HCT116 (cell line): ENCODE data around the gene PRMT2. TPM values are rescaled to one million over a fixed set of nuclear protein-coding genes. Genes with fewer than 3 reads are reported as not detected.
"Not testable (repeated sequence)": the region's sequence is repeated elsewhere in the genome, so short reads cannot be mapped to it uniquely, and the experiment has no call there.

ENCODE experiments used
- ATAC-seq: fragments of 200-7000 bp; cut with Tn5 transposase; 2 replicates; pipeline ENCODE4 v1.9.1; 2020; ENCODE audit warnings: mild to moderate bottlenecking, moderate library complexity
- BruUV-seq: library from RNA; stranded (reverse); fragments of 400-500 nt; replicated peaks from 2 replicates; lab custom pipeline; 2021; lab: Mats Ljungman, UMichigan
- CTCF ChIA-PET: fragments of 300-600 bp; sonication (Branson Sonifier 250); formaldehyde crosslinking; loops from one replicate; lab custom pipeline; 2021; ENCODE audit warnings: antibody characterized with exemption; lab: Charles Lee
- POLR2A ChIA-PET: fragments of 300-600, 350-600 bp; sonication (Branson Sonifier 250); formaldehyde crosslinking; loops from one replicate; lab custom pipeline; 2021; ENCODE audit warnings: antibody characterized with exemption; lab: Charles Lee
- RAD21 ChIA-PET, 2 experiments: fragments of 300-600 bp; sonication (Branson Sonifier 250); formaldehyde crosslinking; loops; one replicate each; lab custom pipeline; 2023; ENCODE audit warnings: low total read pairs in 2 of 2; ENCODE audit not compliant: uncharacterized antibody in 2 of 2, unreplicated experiment in 2 of 2, low non-redundant PET in 1 of 2; lab: Charles Lee
- DNase-seq: peaks from one replicate; pipeline ENCODE4 v3.0.0-alpha.2; 2010; ENCODE audit warnings: low read depth, low spot score
- H2AFZ ChIP-seq: fragments of 200-600 bp; shearing (Covaris generic), sonication (generic); 2 replicates; pipeline ENCODE4 v1.6.1; 2017; ENCODE audit warnings: low read depth, mixed run types, mixed read lengths, antibody characterized with exemption, low read length; ENCODE audit not compliant: poor library complexity, severe bottlenecking
- H3K27ac ChIP-seq: 2 replicates; pipeline ENCODE4 v1.5.1; 2012; ENCODE audit warnings: low read depth, low read length
- H3K27me3 ChIP-seq: fragments of 200-600 bp; sonication (generic); 2 replicates; pipeline ENCODE4 v1.6.1; 2016; ENCODE audit warnings: mixed run types, low read length, mixed read lengths; ENCODE audit not compliant: insufficient read depth
- H3K36me3 ChIP-seq, 2 experiments: fragments of 200-500 bp in 1 of 2; fragments of 200-600 bp in 1 of 2; sonication (Bioruptor generic) in 1 of 2; sonication (generic) in 1 of 2; 2 replicates each; pipeline versions ENCODE4 v1.5.1 to v1.6.1; 2014 to 2016; ENCODE audit warnings: low read length in 2 of 2, inconsistent platforms in 1 of 2, mixed read lengths in 1 of 2, mixed run types in 1 of 2; ENCODE audit not compliant: insufficient read depth in 2 of 2, control insufficient read depth in 1 of 2
- H3K4me1 ChIP-seq, 2 experiments: fragments of 200-600 bp in 1 of 2; sonication (generic) in 1 of 2; 2 replicates each; pipeline versions ENCODE4 v1.5.1 to v1.6.1; 2012 to 2017; ENCODE audit warnings: low read length in 2 of 2, inconsistent platforms in 1 of 2, mild to moderate bottlenecking in 1 of 2, mixed read lengths in 1 of 2, mixed run types in 1 of 2, moderate library complexity in 1 of 2; ENCODE audit not compliant: insufficient read depth in 2 of 2, control insufficient read depth in 1 of 2
- H3K4me2 ChIP-seq: fragments of 200-600 bp; sonication (generic); 2 replicates; pipeline ENCODE4 v1.6.1; 2017; ENCODE audit warnings: mixed run types, low read length, mixed read lengths
- H3K4me3 ChIP-seq, 2 experiments: fragments of 200-600 bp in 1 of 2; sonication (generic) in 1 of 2; replicated peaks in 1 of 2; 2 replicates each; pipeline ENCODE4 v1.5.1; 2011 to 2016; ENCODE audit warnings: low read length in 2 of 2, control low read depth in 1 of 2, low read depth in 1 of 2, mild to moderate bottlenecking in 1 of 2, mixed read lengths in 1 of 2, mixed run types in 1 of 2
- H3K79me2 ChIP-seq: fragments of 200-600 bp; sonication (generic); 2 replicates; pipeline ENCODE4 v1.6.1; 2017; ENCODE audit warnings: mild to moderate bottlenecking, mixed run types, low read length, moderate library complexity, mixed read lengths; ENCODE audit not compliant: insufficient read depth
- H3K9ac ChIP-seq: fragments of 200-600 bp; sonication (generic); 2 replicates; pipeline ENCODE4 v1.6.1; 2016; ENCODE audit warnings: low read length, mixed read lengths
- H3K9me2 ChIP-seq: fragments of 200-600 bp; sonication (generic), shearing (Covaris generic); 2 replicates; pipeline ENCODE4 v1.6.1; 2017; ENCODE audit warnings: mixed run types, mild to moderate bottlenecking, moderate library complexity; ENCODE audit not compliant: insufficient read depth
- H3K9me3 ChIP-seq, 2 experiments: fragments of 200-500 bp in 1 of 2; fragments of 200-600 bp in 1 of 2; sonication (Bioruptor generic) in 1 of 2; sonication (generic) in 1 of 2; 2 replicates each; pipeline ENCODE4 v1.6.1; 2014 to 2017; ENCODE audit warnings: low read length in 2 of 2, mixed read lengths in 2 of 2, inconsistent platforms in 1 of 2, low read depth in 1 of 2, mild to moderate bottlenecking in 1 of 2, mixed run types in 1 of 2, moderate library complexity in 1 of 2; ENCODE audit not compliant: control insufficient read depth in 1 of 2, insufficient read depth in 1 of 2
- H4K20me1 ChIP-seq: fragments of 200-600 bp; sonication (generic), shearing (Covaris generic); 2 replicates; pipeline ENCODE4 v1.6.1; 2017; ENCODE audit warnings: mixed run types, mild to moderate bottlenecking, moderate library complexity; ENCODE audit not compliant: insufficient read depth
- ATF3 ChIP-seq: IDR thresholded peaks from 2 replicates; pipeline ENCODE4 v1.6.1; 2012
- CBX3 ChIP-seq: IDR thresholded peaks from 2 replicates; pipeline ENCODE4 v1.6.1; 2012; ENCODE audit warnings: low read depth
- CEBPB ChIP-seq: IDR thresholded peaks from 2 replicates; pipeline ENCODE4 v1.6.1; 2012; ENCODE audit warnings: low read depth
- EZH2 ChIP-seq: fragments of 200-600 bp; sonication (generic); IDR thresholded peaks from 2 replicates; pipeline ENCODE4 v1.6.1; 2017; ENCODE audit warnings: antibody characterized with exemption, mixed run types
- EZH2phosphoT487 ChIP-seq: fragments of 200-600 bp; IDR thresholded peaks from 2 replicates; pipeline ENCODE4 v1.6.1; 2018; ENCODE audit warnings: antibody characterized with exemption, borderline replicate concordance
- FOSL1 ChIP-seq: IDR thresholded peaks from 2 replicates; pipeline ENCODE4 v1.6.1; 2012; ENCODE audit warnings: low read depth
- JUND ChIP-seq: IDR thresholded peaks from 2 replicates; pipeline ENCODE4 v1.6.1; 2012
- MAX ChIP-seq: IDR thresholded peaks from 2 replicates; pipeline ENCODE4 v1.6.1; 2012
- POLR2A ChIP-seq: IDR thresholded peaks from 2 replicates; pipeline ENCODE4 v1.7.0; 2011; ENCODE audit warnings: borderline replicate concordance; ENCODE audit not compliant: insufficient read depth, insufficient read length; ENCODE audit errors: extremely low read depth
- RAD21 ChIP-seq: IDR thresholded peaks from 2 replicates; pipeline ENCODE4 v1.6.1; 2012; ENCODE audit warnings: low read depth, mild to moderate bottlenecking
- REST ChIP-seq: IDR thresholded peaks from 2 replicates; pipeline ENCODE4 v1.6.1; 2012; ENCODE audit warnings: low read depth
- SIN3A ChIP-seq: IDR thresholded peaks from 2 replicates; pipeline ENCODE4 v1.6.1; 2012; ENCODE audit warnings: low read depth
- SP1 ChIP-seq: IDR thresholded peaks from 2 replicates; pipeline ENCODE4 v1.6.1; 2012; ENCODE audit warnings: low read depth
- SRF ChIP-seq: IDR thresholded peaks from 2 replicates; pipeline ENCODE4 v1.6.1; 2012; ENCODE audit warnings: low read depth
- YY1 ChIP-seq: IDR thresholded peaks from 2 replicates; pipeline ENCODE4 v1.6.1; 2011; ENCODE audit warnings: low read length, low read depth, moderate library complexity, mild to moderate bottlenecking; ENCODE audit not compliant: insufficient replicate concordance; ENCODE audit errors: extremely low read depth
- ZFX ChIP-seq: fragments of 450-650 bp; IDR thresholded peaks from 2 replicates; pipeline ENCODE4 v1.6.1; 2017
- ZNF274 ChIP-seq: fragments of 200-500 bp; sonication (Bioruptor generic); IDR thresholded peaks from 2 replicates; pipeline ENCODE4 v1.6.1; 2014; ENCODE audit warnings: mild to moderate bottlenecking, low read depth, low read length, inconsistent platforms
- intact Hi-C: fragments of 100-400 bp; cut with micrococcal nuclease; formaldehyde crosslinking; loops from 2 replicates; pipeline ENCODE4 v1.10.0; 2022
- total RNA-seq: library from RNA; stranded (reverse); gene quantifications from one replicate; pipeline ENCODE4 v1.2.1, GENCODE V29; 2021; ENCODE audit not compliant: unreplicated experiment

The PRMT2 gene
- total RNA-seq, 1 experiment from 2014 or later = 59.1 TPM

- Histone ChIP-seq H3K9me2 (no peaks in the 10 kb centered on the region), H2AFZ (peak overlapping the region; percentile 56), H3K36me3 (no peaks in the 10 kb centered on the region; a peak in 1 of 4 replicates), H3K9ac (0 out of 2 replicates have a peak overlapping the region, but pooled peaks have one; percentile 45), H4K20me1 (no peaks in the 10 kb centered on the region), H3K27me3 (no peaks in the 10 kb centered on the region), H3K9me3 (no peaks in the 10 kb centered on the region), H3K4me3 (peak overlapping the region; percentile 51 to 60), H3K4me2 (peak overlapping the region; percentile 83), H3K27ac (no peak overlapping the region), H3K4me1 (0 out of 4 replicates have a peak, but pooled peaks cover 0 to 4% of the 10 kb centered on the region in 2 experiments)
- no TSS peak for BruUV-seq
- no peak for ATAC-seq
- ChIA-PET POLR2A (no interaction called here), CTCF (no interaction called here)
- DNase-seq = no peak
- intact Hi-C loops = no loop called here
- TF ChIP-seq FOSL1 (no peak), REST (no peak), RAD21 (no peak), MAX (no peak), YY1 (no peak), JUND (no peak), CEBPB (no peak), CBX3 (no peak), ATF3 (no peak), ZFX (no peak), SRF (no peak), SP1 (no peak), EZH2 (no peak), ZNF274 (no peak), POLR2A (no peak), SIN3A (no peak), EZH2phosphoT487 (no peak)
- TF ChIP-seq, all 23 proteins: peak for 0
- no peaks in the 10 kb centered on the region for H3K79me2 ChIP-seq
- RAD21 ChIA-PET = no interaction called here
These were observed 32.9 kb downstream of the PRMT2 start for GRCh38 chr21:46668381-46668780.

GRCh38 chr21:46668904-46669303, 33.4 kb downstream of the PRMT2 start:
- intact Hi-C loops, BruUV-seq, H3K27ac ChIP-seq, DNase-seq, H3K36me3 ChIP-seq, ATAC-seq, H3K9me2 ChIP-seq, H3K4me2 ChIP-seq, H4K20me1 ChIP-seq, H3K27me3 ChIP-seq, CTCF ChIA-PET, H3K4me1 ChIP-seq, H3K9ac ChIP-seq, H2AFZ ChIP-seq, H3K79me2 ChIP-seq, H3K9me3 ChIP-seq, RAD21 ChIA-PET, POLR2A ChIA-PET, H3K4me3 ChIP-seq: not testable (repeated sequence)
